K562 (cell line): ENCODE results near the gene B3GALT5. TPM values are rescaled to one million over a fixed set of nuclear protein-coding genes. Genes with fewer than 3 reads are reported as not detected.

Experiments used
- ATAC-seq: fragments of 200-7000 bp; cut with Tn5 transposase; 3 replicates; pipeline ENCODE4 v1.9.1; 2020; ENCODE audit warnings: moderate library complexity
- BruUV-seq: library from RNA; stranded (reverse); fragments of 400-500 nt; replicated peaks from 2 replicates; lab custom pipeline; 2021; lab: Mats Ljungman, UMichigan
- CTCF ChIA-PET: fragments of 300-600 bp; formaldehyde crosslinking; extraction: SDS; loops from one replicate; lab custom pipeline; 2021; ENCODE audit warnings: low intra/inter-chr PET ratio; lab: Yijun Ruan, JAX
- POLR2A ChIA-PET: fragments of 300-600, 350-650 bp; sonication (Branson Sonifier 250); formaldehyde crosslinking; extraction: SDS; loops from one replicate; lab custom pipeline; 2021; ENCODE audit warnings: antibody characterized with exemption, inconsistent platforms; lab: Yijun Ruan, JAX
- DNase-seq, 4 experiments: peaks; one replicate each; pipeline versions ENCODE4 v3.0.0 to v3.0.0-alpha.2; 2011 to 2018; ENCODE audit warnings: low spot score in 3 of 4, mixed read lengths in 3 of 4; ENCODE audit errors: extremely low read depth in 1 of 4
- FAIRE-seq: peaks from 2 replicates; lab custom pipeline; 2011; peaks lifted over from hg19 to GRCh38; lab: Jason Lieb, UNC
- H2AFZ ChIP-seq: 2 replicates; pipeline ENCODE4 v1.6.0; 2011; ENCODE audit warnings: low read depth, low read length, control low read depth, inconsistent platforms
- H3K27ac ChIP-seq: fragments of 200-600 bp; 3 replicates; pipeline ENCODE4 v1.8.0; 2011; ENCODE audit warnings: low read depth, mild to moderate bottlenecking, control low read depth, inconsistent platforms, low read length, moderate library complexity, mixed read lengths; ENCODE audit errors: extremely low read depth
- H3K27me3 ChIP-seq, 2 experiments: fragments of 300-600 bp in 1 of 2; 2 replicates in 1 of 2; 3 replicates in 1 of 2; pipeline versions ENCODE4 v1.6.0 to v1.8.0; 2011; ENCODE audit warnings: inconsistent platforms in 2 of 2, low read length in 2 of 2, mild to moderate bottlenecking in 1 of 2, mixed read lengths in 1 of 2, moderate library complexity in 1 of 2; ENCODE audit not compliant: control insufficient read depth in 2 of 2, insufficient read depth in 2 of 2
- H3K36me3 ChIP-seq: fragments of 300-600 bp; 3 replicates; pipeline ENCODE4 v1.8.0; 2011; ENCODE audit warnings: mild to moderate bottlenecking, low read length, inconsistent platforms; ENCODE audit not compliant: control insufficient read depth, insufficient read depth
- H3K4me1 ChIP-seq, 2 experiments: fragments of 200-600 bp in 1 of 2; replicated peaks in 1 of 2; 2 replicates in 1 of 2; 3 replicates in 1 of 2; pipeline versions ENCODE4 v1.5.1 to v1.8.0; 2011; ENCODE audit warnings: inconsistent platforms in 2 of 2, low read length in 2 of 2, mild to moderate bottlenecking in 1 of 2, mixed read lengths in 1 of 2, moderate library complexity in 1 of 2; ENCODE audit not compliant: control insufficient read depth in 2 of 2, insufficient read depth in 2 of 2
- H3K4me2 ChIP-seq: 2 replicates; pipeline ENCODE4 v1.6.1; 2011; ENCODE audit warnings: low read length, control low read depth, inconsistent platforms, mixed read lengths; ENCODE audit not compliant: insufficient read depth
- H3K4me3 ChIP-seq: fragments of 200-600 bp; sonication (generic), shearing (Covaris generic); 2 replicates; pipeline ENCODE4 v1.5.1; 2016; ENCODE audit warnings: control low read depth, inconsistent platforms
- H3K79me2 ChIP-seq: fragments of 200-600 bp; 3 replicates; pipeline ENCODE4 v1.8.0; 2011; ENCODE audit warnings: low read length, inconsistent platforms; ENCODE audit not compliant: control insufficient read depth, insufficient read depth
- H3K9ac ChIP-seq, 2 experiments: 2 replicates each; pipeline versions ENCODE4 v1.6.0 to v1.6.1; 2011; ENCODE audit warnings: low read depth in 2 of 2, low read length in 2 of 2, control low read depth in 1 of 2, inconsistent platforms in 1 of 2, mild to moderate bottlenecking in 1 of 2, mixed read lengths in 1 of 2; ENCODE audit not compliant: insufficient read depth in 1 of 2
- H3K9me1 ChIP-seq: one replicate; pipeline ENCODE4 v1.6.0; 2011; ENCODE audit warnings: inconsistent platforms, mild to moderate bottlenecking, low read length, moderate library complexity; ENCODE audit not compliant: control insufficient read depth, insufficient read depth
- H3K9me3 ChIP-seq: replicated peaks from 2 replicates; pipeline ENCODE4 v1.5.1; 2011; ENCODE audit warnings: low read depth, low read length, inconsistent platforms; ENCODE audit not compliant: control insufficient read depth, insufficient read depth
- H4K20me1 ChIP-seq: replicated peaks from 2 replicates; pipeline ENCODE4 v1.6.1; 2011; ENCODE audit warnings: low read length, inconsistent platforms, mixed read lengths; ENCODE audit not compliant: control insufficient read depth, insufficient read depth
- BRD4 ChIP-seq: fragments of 200-600 bp; sonication (generic); IDR thresholded peaks from 2 replicates; pipeline ENCODE4 v1.6.1; 2017; ENCODE audit warnings: inconsistent platforms
- E2F3 ChIP-seq: fragments of 250-450 bp; sonication (Bioruptor Pico); IDR thresholded peaks from 2 replicates; pipeline ENCODE4 v1.4.0; 2020; ENCODE audit warnings: mild to moderate bottlenecking
- GABPB1 ChIP-seq: sonication (generic); formaldehyde crosslinking; IDR thresholded peaks from 2 replicates; pipeline ENCODE4 v1.8.0; 2022; ENCODE audit warnings: mild to moderate bottlenecking, missing genetic modification reagents
- HDAC6 ChIP-seq: IDR thresholded peaks from 2 replicates; pipeline ENCODE4 v1.6.1; 2012; ENCODE audit warnings: low read depth, mild to moderate bottlenecking, control low read depth, inconsistent platforms, low read length, moderate library complexity
- KAT7 ChIP-seq: sonication (generic); formaldehyde crosslinking; IDR thresholded peaks from 2 replicates; pipeline ENCODE4 v1.8.0; 2022; ENCODE audit warnings: missing genetic modification reagents, mild to moderate bottlenecking, borderline replicate concordance
- MCM5 ChIP-seq: fragments of 450-650 bp; IDR thresholded peaks from 2 replicates; pipeline ENCODE4 v1.6.1; 2016; ENCODE audit warnings: low read depth
- MIER1 ChIP-seq: fragments of 450-650 bp; IDR thresholded peaks from 2 replicates; pipeline ENCODE4 v1.6.1; 2016; ENCODE audit warnings: antibody characterized with exemption, mild to moderate bottlenecking, low read depth
- NCOR1 ChIP-seq: fragments of 450-650 bp; IDR thresholded peaks from 2 replicates; pipeline ENCODE4 v1.6.1; 2016; ENCODE audit warnings: mild to moderate bottlenecking, moderate library complexity
- NR2F6 ChIP-seq: fragments of 450-650 bp; formaldehyde crosslinking; IDR thresholded peaks from 2 replicates; pipeline ENCODE4 v1.4.0; 2020; ENCODE audit warnings: mild to moderate bottlenecking
- RBM25 ChIP-seq: fragments of 200-400 bp; formaldehyde crosslinking; IDR thresholded peaks from 2 replicates; pipeline ENCODE4 v1.6.1; 2018; ENCODE audit warnings: low read length, low read depth, moderate library complexity; ENCODE audit not compliant: severe bottlenecking
- TGIF2 ChIP-seq: sonication (generic); formaldehyde crosslinking; IDR thresholded peaks from 2 replicates; pipeline ENCODE4 v1.8.1; 2022; ENCODE audit warnings: mild to moderate bottlenecking, missing genetic modification reagents, moderate library complexity
- ZEB2 ChIP-seq: fragments of 450-650 bp; IDR thresholded peaks from 2 replicates; pipeline ENCODE4 v1.6.1; 2016
- ZNF143 ChIP-seq: sonication (generic); formaldehyde crosslinking; IDR thresholded peaks from 2 replicates; pipeline ENCODE4 v1.9.0; 2022; ENCODE audit warnings: mild to moderate bottlenecking, missing genetic modification reagents
- ZNF197 ChIP-seq: fragments of 200-800 bp; sonication (Bioruptor generic); IDR thresholded peaks from 2 replicates; pipeline ENCODE4 v1.6.1; 2016; ENCODE audit warnings: low read depth, missing genetic modification characterization, missing compliant biosample characterization
- ZNF239 ChIP-seq: fragments of 250-450 bp; sonication (Bioruptor Pico); IDR thresholded peaks from 2 replicates; pipeline ENCODE4 v1.4.0; 2020; ENCODE audit warnings: mild to moderate bottlenecking
- WGBS: fragments of 100-300 bp; shearing (Covaris generic); methylation state at CpG from one replicate; pipeline ENCODE4 v1.1.6; 2016; ENCODE audit warnings: low coverage, mixed read lengths; ENCODE audit not compliant: insufficient coverage; ENCODE audit errors: missing lambda C conversion rate; 5-methylcytosine and 5-hydroxymethylcytosine counted together
- in situ Hi-C: fragments of 300-500 bp; cut with MboI; formaldehyde crosslinking; loops from 4 replicates; pipeline ENCODE4 v1.15.0; 2018; ENCODE audit warnings: inconsistent platforms, mixed read lengths
- intact Hi-C: fragments of 100-400 bp; cut with micrococcal nuclease; formaldehyde crosslinking; loops from 2 replicates; pipeline ENCODE4 v1.14.2; 2022
- polyA plus RNA-seq, 8 experiments: library from polyadenylated mRNA; depleted of rRNA in 4 of 8; stranded (reverse) in 5 of 8; unstranded in 3 of 8; fragments of >200 nt; fragmentation: Nextera tagmentation in 2 of 8; fragmentation: Illumina TruSeq in 1 of 8; extraction: Ambion mirVana in 2 of 8; extraction: Trizol in 1 of 8; gene quantifications; 2 replicates each; pipeline versions ENCODE4 v1.2.1 to v1.2.3, GENCODE V29; 2011 to 2014; ENCODE audit warnings: inconsistent platforms in 1 of 8, missing spikeins in 1 of 8
- total RNA-seq, 7 experiments: library from RNA; depleted of rRNA in 6 of 7; stranded (reverse); fragments of >200 nt in 6 of 7; fragmentation: Illumina TruSeq in 2 of 7; extraction: Trizol in 2 of 7; gene quantifications; 2 replicates each; pipeline versions ENCODE4 v1.2.1 to v1.2.3, GENCODE V29; 2011 to 2021; ENCODE audit warnings: low replicate concordance in 1 of 7
- TF ChIP-seq, protein P1 (sequence below): sonication (generic); formaldehyde crosslinking; IDR thresholded peaks from 2 replicates; pipeline ENCODE4 v1.8.1; 2023; ENCODE audit warnings: mild to moderate bottlenecking, missing genetic modification reagents, moderate library complexity

B3GALT5 gene
- total and polyA plus RNA-seq, 9 of the 15 experiments (the other 6 are each of a cell fraction or from before 2014, with no cell fraction given) = 0.02 TPM; not detected in 8

DNA sequence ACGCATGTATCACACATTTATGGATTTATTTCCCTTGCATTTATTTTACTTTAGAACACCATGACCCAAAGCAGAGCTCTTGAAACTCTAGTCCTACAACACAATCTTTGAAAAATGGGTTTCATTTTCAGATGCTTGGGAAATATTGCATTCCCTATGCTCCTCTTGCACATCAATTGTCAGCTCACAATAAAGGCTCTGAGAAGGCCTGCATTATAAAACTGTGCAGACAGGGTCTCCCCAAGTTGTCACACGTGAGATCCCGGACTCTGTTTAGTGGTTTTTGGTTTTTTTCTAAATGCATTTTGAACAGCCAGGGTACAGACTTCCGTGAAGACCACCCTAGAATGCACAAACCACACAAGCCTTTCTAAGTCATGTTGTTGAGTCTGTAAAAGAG is 9.9 kb upstream of the B3GALT5 start:
- CTCF ChIA-PET = no interaction called here
- no peak overlapping the region for H3K4me2 ChIP-seq
- BruUV-seq = no TSS peak

DNA sequence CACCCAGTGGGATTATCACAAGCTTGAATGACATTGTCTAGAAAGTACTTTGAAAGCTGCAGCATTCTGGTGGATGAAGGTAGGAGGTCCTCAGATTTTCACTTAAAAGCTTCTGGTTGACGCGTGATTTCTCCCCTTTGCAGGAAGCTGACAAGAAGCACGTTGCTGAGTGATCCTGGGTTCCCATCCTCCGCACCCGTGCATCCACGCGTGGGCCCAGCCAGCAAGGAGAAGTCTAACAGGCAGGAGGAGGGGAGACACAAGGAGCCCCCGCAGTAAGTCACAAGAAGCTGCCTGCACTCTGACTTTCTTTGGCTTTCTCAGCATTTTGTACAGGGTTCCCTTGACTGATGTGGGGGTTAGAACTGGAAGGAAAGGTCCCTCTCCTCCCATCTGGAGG is 7.8 kb upstream of the B3GALT5 start:
- intact Hi-C loops = no loop called here
- ChIA-PET POLR2A (interaction anchor here (0.6 kb wide), 1 partner anchor 44 kb away, joined by 3 read pairs; no protein-coding TSS in a partner anchor), CTCF (no interaction called here)
- Histone ChIP-seq H3K4me2 (no peak overlapping the region), H3K4me3 (no peak overlapping the region), H3K36me3 (no peaks in the 10 kb centered on the region), H3K79me2 (no peaks in the 10 kb centered on the region), H3K27me3 (peaks cover 24 to 34% of the 10 kb centered on the region in 2 experiments), H2AFZ (no peak overlapping the region), H3K4me1 (no peaks in the 10 kb centered on the region), H3K9me3 (no peaks in the 10 kb centered on the region), H3K27ac (no peak overlapping the region), H4K20me1 (0 out of 2 replicates have a peak, but pooled peaks cover 3% of the 10 kb centered on the region), H3K9ac (no peak overlapping the region), H3K9me1 (no peaks in the 10 kb centered on the region)
- in situ Hi-C loops = no loop called here
- BruUV-seq = no TSS peak
- FAIRE-seq (peak; percentile 19), ATAC-seq (no peak), DNase-seq (no peak)
- 0% methylated on average over 8 of the region's 8 CpGs for WGBS
- TF ChIP-seq MIER1 (no peak), TGIF2 (CRISPR knock-in tag) (no peak), E2F3 (CRISPR knock-in tag) (no peak), ZNF197 (CRISPR knock-in tag) (no peak), GABPB1 (CRISPR knock-in tag) (no peak)
- TF ChIP-seq, protein P1, sequence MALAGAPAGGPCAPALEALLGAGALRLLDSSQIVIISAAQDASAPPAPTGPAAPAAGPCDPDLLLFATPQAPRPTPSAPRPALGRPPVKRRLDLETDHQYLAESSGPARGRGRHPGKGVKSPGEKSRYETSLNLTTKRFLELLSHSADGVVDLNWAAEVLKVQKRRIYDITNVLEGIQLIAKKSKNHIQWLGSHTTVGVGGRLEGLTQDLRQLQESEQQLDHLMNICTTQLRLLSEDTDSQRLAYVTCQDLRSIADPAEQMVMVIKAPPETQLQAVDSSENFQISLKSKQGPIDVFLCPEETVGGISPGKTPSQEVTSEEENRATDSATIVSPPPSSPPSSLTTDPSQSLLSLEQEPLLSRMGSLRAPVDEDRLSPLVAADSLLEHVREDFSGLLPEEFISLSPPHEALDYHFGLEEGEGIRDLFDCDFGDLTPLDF (CRISPR knock-in tag) = no peak

More for the DNA sequence above, 9.9 kb upstream of the B3GALT5 start:
- under 1% methylated on average over 4 of the region's 4 CpGs for WGBS
- H3K27me3 ChIP-seq = peaks cover 32 to 37% of the 10 kb centered on the region in 2 experiments
- TF ChIP-seq KAT7 (CRISPR knock-in tag) (no peak), BRD4 (no peak), NCOR1 (no peak), HDAC6 (no peak), MCM5 (no peak), ZNF143 (no peak), NR2F6 (CRISPR knock-in tag) (no peak), ZEB2 (no peak), ZNF239 (peak; percentile 99), RBM25 (peak; percentile 77)
- TF ChIP-seq, all 486 proteins: peak for 2
- no peak for DNase-seq
- Histone ChIP-seq H3K79me2 (no peaks in the 10 kb centered on the region), H3K9me3 (no peaks in the 10 kb centered on the region), H3K9me1 (no peaks in the 10 kb centered on the region), H3K9ac (no peak overlapping the region), H3K27ac (no peak overlapping the region), H3K4me1 (no peaks in the 10 kb centered on the region), H3K36me3 (no peaks in the 10 kb centered on the region), H2AFZ (no peak overlapping the region), H4K20me1 (0 out of 2 replicates have a peak, but pooled peaks cover 5% of the 10 kb centered on the region), H3K4me3 (no peak overlapping the region)
- in situ Hi-C loops = no loop called here
- intact Hi-C loops = no loop called here
- no peak for FAIRE-seq
- POLR2A ChIA-PET = interaction anchor here (0.6 to 0.8 kb wide), 2 partner anchors 9 to 21 kb away, joined by 3 read pairs; no protein-coding TSS in a partner anchor
- no peak for ATAC-seq
